Stimulated activated memory B cell treated with anti-CD40 and anti-IgM and Interleukin-4, amounts not matched to agents 10 μg/mL and 1 μg/mL and 100 μg/mL, for 72 hours (primary cell): Measurements from ENCODE around the gene PIK3AP1.
"Not testable (repeated sequence)": the region's sequence is repeated elsewhere in the genome, so short reads cannot be mapped to it uniquely, and the experiment has no call there.

Experiments
- ATAC-seq: fragments of 150-1000 bp; cut with Tn5 transposase; 2 replicates; pipeline ENCODE4 v1.10.0; 2021
- H3K27ac Mint-ChIP-seq: one replicate; pipeline ENCODE4 v1.8.0; 2022; ENCODE audit warnings: mild to moderate bottlenecking, mixed read lengths
- H3K27me3 Mint-ChIP-seq: one replicate; pipeline ENCODE4 v1.8.0; 2022; ENCODE audit warnings: mixed read lengths
- H3K36me3 Mint-ChIP-seq: one replicate; pipeline ENCODE4 v1.8.0; 2022; ENCODE audit warnings: mixed read lengths
- H3K4me1 Mint-ChIP-seq: one replicate; pipeline ENCODE4 v1.8.0; 2022; ENCODE audit warnings: mixed read lengths
- H3K4me3 Mint-ChIP-seq: one replicate; pipeline ENCODE4 v1.8.0; 2022; ENCODE audit warnings: mild to moderate bottlenecking, moderate library complexity, mixed read lengths
- H3K9me3 Mint-ChIP-seq: one replicate; pipeline ENCODE4 v1.8.0; 2022; ENCODE audit warnings: mixed read lengths

Gene PIK3AP1

GRCh38 chr10:96709525-96709924 lies 10.8 kb downstream of the PIK3AP1 start:
- H3K4me1 Mint-ChIP-seq, result peaks cover 74% of the 10 kb centered on the region
- no peaks in the 10 kb centered on the region for H3K9me3 Mint-ChIP-seq
- no peaks in the 10 kb centered on the region for H3K27me3 Mint-ChIP-seq
- peaks cover 37% of the 10 kb centered on the region for H3K36me3 Mint-ChIP-seq
- H3K27ac Mint-ChIP-seq, result peak overlapping the region; percentile 95
- H3K4me3 Mint-ChIP-seq, result no peak overlapping the region
- no peak for ATAC-seq

GRCh38 chr10:96708996-96709395 lies 11.3 kb downstream of the PIK3AP1 start:
- peaks cover 37% of the 10 kb centered on the region for H3K36me3 Mint-ChIP-seq
- no peak for ATAC-seq
- H3K27me3 Mint-ChIP-seq, result no peaks in the 10 kb centered on the region
- H3K9me3 Mint-ChIP-seq, result no peaks in the 10 kb centered on the region
- H3K4me1 Mint-ChIP-seq, result peaks cover 74% of the 10 kb centered on the region
- peak overlapping the region; percentile 18 for H3K4me3 Mint-ChIP-seq
- H3K27ac Mint-ChIP-seq, result peak overlapping the region; percentile 95

GRCh38 chr10:96708456-96708855 lies 11.9 kb downstream of the PIK3AP1 start:
- peak; percentile 83 for ATAC-seq
- Mint-ChIP-seq H3K4me1 (peaks cover 76% of the 10 kb centered on the region), H3K9me3 (no peaks in the 10 kb centered on the region), H3K27me3 (no peaks in the 10 kb centered on the region), H3K36me3 (peaks cover 37% of the 10 kb centered on the region), H3K4me3 (peak overlapping the region; percentile 13), H3K27ac (peak overlapping the region; percentile 95)

GRCh38 chr10:96706331-96706853 lies 13.9 kb downstream of the PIK3AP1 start:
- H3K27ac Mint-ChIP-seq, result peak overlapping the region; percentile 95
- H3K9me3 Mint-ChIP-seq, result no peaks in the 10 kb centered on the region
- peak; percentile 59 for ATAC-seq

GRCh38 chr10:96705134-96705533 lies 15.2 kb downstream of the PIK3AP1 start:
- no peak for ATAC-seq
- Mint-ChIP-seq H3K9me3 (no peaks in the 10 kb centered on the region), H3K4me3 (peak overlapping the region; percentile 38), H3K4me1 (peaks cover 86% of the 10 kb centered on the region), H3K36me3 (peaks cover 23% of the 10 kb centered on the region), H3K27me3 (no peaks in the 10 kb centered on the region), H3K27ac (peak overlapping the region; percentile 95)

More at GRCh38 chr10:96706331-96706853, 13.9 kb downstream of the PIK3AP1 start:
- Mint-ChIP-seq H3K36me3 (peaks cover 28% of the 10 kb centered on the region), H3K27me3 (no peaks in the 10 kb centered on the region), H3K4me1 (peaks cover 84% of the 10 kb centered on the region), H3K4me3 (peak overlapping the region; percentile 45)

GRCh38 chr10:96704563-96704962 lies 15.8 kb downstream of the PIK3AP1 start:
- H3K4me3 Mint-ChIP-seq, result no peak overlapping the region
- no peaks in the 10 kb centered on the region for H3K9me3 Mint-ChIP-seq

GRCh38 chr10:96703358-96703757 lies 17.0 kb downstream of the PIK3AP1 start:
- Mint-ChIP-seq H3K27ac (peak overlapping the region; percentile 95), H3K4me1 (peaks cover 73% of the 10 kb centered on the region), H3K9me3 (no peaks in the 10 kb centered on the region), H3K36me3 (peaks cover 8% of the 10 kb centered on the region), H3K27me3 (no peaks in the 10 kb centered on the region), H3K4me3 (peak overlapping the region; percentile 57)
- ATAC-seq, result peak; percentile 47

More at GRCh38 chr10:96704563-96704962, 15.8 kb downstream of the PIK3AP1 start:
- peaks cover 83% of the 10 kb centered on the region for H3K4me1 Mint-ChIP-seq
- H3K27me3 Mint-ChIP-seq, result no peaks in the 10 kb centered on the region
- H3K36me3 Mint-ChIP-seq, result peaks cover 20% of the 10 kb centered on the region
- H3K27ac Mint-ChIP-seq, result peak overlapping the region; percentile 95
- no peak for ATAC-seq

GRCh38 chr10:96701265-96701664 lies 19.0 kb downstream of the PIK3AP1 start:
- Mint-ChIP-seq H3K9me3 (no peaks in the 10 kb centered on the region), H3K27me3 (no peaks in the 10 kb centered on the region), H3K36me3 (no peaks in the 10 kb centered on the region), H3K4me1 (peaks cover 73% of the 10 kb centered on the region), H3K4me3 (peak overlapping the region; percentile 91), H3K27ac (peak overlapping the region; percentile 98)
- ATAC-seq, result no peak

GRCh38 chr10:96700374-96701099 lies 19.8 kb downstream of the PIK3AP1 start:
- peak overlapping the region; percentile 91 for H3K4me3 Mint-ChIP-seq
- peak overlapping the region; percentile 98 for H3K27ac Mint-ChIP-seq
- peak; percentile 99 for ATAC-seq
- no peaks in the 10 kb centered on the region for H3K9me3 Mint-ChIP-seq
- peaks cover 74% of the 10 kb centered on the region for H3K4me1 Mint-ChIP-seq
- H3K27me3 Mint-ChIP-seq, result no peaks in the 10 kb centered on the region
- H3K36me3 Mint-ChIP-seq, result no peaks in the 10 kb centered on the region

- H3K9me3 Mint-ChIP-seq, result no peaks in the 10 kb centered on the region
- H3K4me3 Mint-ChIP-seq, result peak overlapping the region; percentile 91
- peak overlapping the region; percentile 98 for H3K27ac Mint-ChIP-seq
- peaks cover 72% of the 10 kb centered on the region for H3K4me1 Mint-ChIP-seq
- ATAC-seq, result no peak
- no peaks in the 10 kb centered on the region for H3K27me3 Mint-ChIP-seq
- no peaks in the 10 kb centered on the region for H3K36me3 Mint-ChIP-seq
These were observed 20.7 kb downstream of the PIK3AP1 start for GRCh38 chr10:96699613-96700012.

- Mint-ChIP-seq H3K27ac (peak overlapping the region; percentile 86), H3K4me3 (peak overlapping the region; percentile 81), H3K4me1 (peaks cover 70% of the 10 kb centered on the region)
- not testable (repeated sequence) for ATAC-seq, H3K9me3 Mint-ChIP-seq, H3K27me3 Mint-ChIP-seq, H3K36me3 Mint-ChIP-seq
These were observed 22.0 kb downstream of the PIK3AP1 start for GRCh38 chr10:96698305-96698704.

GRCh38 chr10:96697438-96697837 lies 22.9 kb downstream of the PIK3AP1 start:
- peak overlapping the region; percentile 81 for H3K4me3 Mint-ChIP-seq
- no peaks in the 10 kb centered on the region for H3K9me3 Mint-ChIP-seq
- H3K4me1 Mint-ChIP-seq, result peaks cover 71% of the 10 kb centered on the region
- H3K36me3 Mint-ChIP-seq, result peaks cover 9% of the 10 kb centered on the region
- no peak for ATAC-seq
- peak overlapping the region; percentile 86 for H3K27ac Mint-ChIP-seq
- H3K27me3 Mint-ChIP-seq, result no peaks in the 10 kb centered on the region

GRCh38 chr10:96696845-96697425 lies 23.4 kb downstream of the PIK3AP1 start:
- Mint-ChIP-seq H3K9me3 (no peaks in the 10 kb centered on the region), H3K27me3 (no peaks in the 10 kb centered on the region), H3K36me3 (peaks cover 9% of the 10 kb centered on the region), H3K27ac (peak overlapping the region; percentile 86), H3K4me3 (peak overlapping the region; percentile 81), H3K4me1 (peaks cover 72% of the 10 kb centered on the region)
- no peak for ATAC-seq

GRCh38 chr10:96695975-96696634 lies 24.2 kb downstream of the PIK3AP1 start:
- Mint-ChIP-seq H3K27me3 (no peaks in the 10 kb centered on the region), H3K9me3 (no peaks in the 10 kb centered on the region), H3K4me3 (peak overlapping the region; percentile 60), H3K4me1 (peaks cover 72% of the 10 kb centered on the region), H3K27ac (peak overlapping the region; percentile 86), H3K36me3 (peaks cover 12% of the 10 kb centered on the region)
- ATAC-seq, result no peak

GRCh38 chr10:96695366-96695765 lies 24.9 kb downstream of the PIK3AP1 start:
- H3K9me3 Mint-ChIP-seq, result no peaks in the 10 kb centered on the region
- no peak for ATAC-seq
- peaks cover 75% of the 10 kb centered on the region for H3K4me1 Mint-ChIP-seq
- H3K27ac Mint-ChIP-seq, result peak overlapping the region; percentile 86
- no peaks in the 10 kb centered on the region for H3K27me3 Mint-ChIP-seq
- peak overlapping the region; percentile 60 for H3K4me3 Mint-ChIP-seq
- H3K36me3 Mint-ChIP-seq, result peaks cover 20% of the 10 kb centered on the region
